Activated CD4-positive, alpha-beta T cell treated with anti-CD3 and anti-CD28 coated beads for 24 hours (primary cell): ENCODE measurements around the gene BST1.
"Not testable (repeated sequence)": the region's sequence is repeated elsewhere in the genome, so short reads cannot be mapped to it uniquely, and the experiment has no call there.

Experiments used
- DNase-seq, 2 donors: peaks; one replicate each; pipeline ENCODE4 v3.0.0-alpha.2; 2020; ENCODE audit warnings: low read depth in 2 of 2

The BST1 gene

GRCh38 chr4:15746110-15746509, 43.2 kb downstream of the BST1 start:
- DNase-seq = no peak

GRCh38 chr4:15749001-15749400, 46.1 kb downstream of the BST1 start:
- DNase-seq = no peak

GRCh38 chr4:15751153-15751552, 48.3 kb downstream of the BST1 start:
- DNase-seq = no peak

- DNase-seq = no peak
These were observed 50.2 kb downstream of the BST1 start for GRCh38 chr4:15753081-15753480.

- DNase-seq = no peak
These were observed 50.9 kb downstream of the BST1 start for GRCh38 chr4:15753786-15754185.

- no peak for DNase-seq
These were observed 51.5 kb downstream of the BST1 start for GRCh38 chr4:15754323-15754722.

- no peak for DNase-seq
These were observed 52.7 kb downstream of the BST1 start for GRCh38 chr4:15755321-15756155.

- DNase-seq = peak; percentile 47 to 66
These were observed 53.5 kb downstream of the BST1 start for GRCh38 chr4:15756361-15756861.

- no peak for DNase-seq
These were observed 54.2 kb downstream of the BST1 start for GRCh38 chr4:15757054-15757453.

GRCh38 chr4:15758294-15758693, 55.4 kb downstream of the BST1 start:
- DNase-seq = no peak

- not testable (repeated sequence) for DNase-seq
These were observed 59.6 kb downstream of the BST1 start for GRCh38 chr4:15762460-15762859.

GRCh38 chr4:15765391-15765790, 62.5 kb downstream of the BST1 start:
- no peak for DNase-seq

GRCh38 chr4:15765910-15766697, 63.2 kb downstream of the BST1 start:
- no peak for DNase-seq

GRCh38 chr4:15766821-15767220, 64.0 kb downstream of the BST1 start:
- DNase-seq = no peak

GRCh38 chr4:15769202-15769601, 66.3 kb downstream of the BST1 start:
- DNase-seq = no peak

GRCh38 chr4:15771216-15772058, 68.6 kb downstream of the BST1 start:
- no peak for DNase-seq

GRCh38 chr4:15774020-15774420, 71.2 kb downstream of the BST1 start:
- no peak for DNase-seq

- no peak for DNase-seq
These were observed 74.2 kb downstream of the BST1 start for GRCh38 chr4:15776871-15777648.

GRCh38 chr4:15777697-15778288, 74.9 kb downstream of the BST1 start:
- no peak for DNase-seq
